LNCaP clone FGC (cell line): ENCODE measurements around the gene TUBB.

Source experiments
- DNase-seq: peaks from one replicate; pipeline ENCODE4 v3.0.0-alpha.2; 2011; ENCODE audit warnings: low read depth
- H3K4me3 ChIP-seq: 2 replicates; pipeline ENCODE4 v1.5.1; 2011; ENCODE audit warnings: mild to moderate bottlenecking, low read depth, low read length, control low read depth
- TF ChIP-seq, protein P1 (sequence below): IDR thresholded peaks from 2 replicates; pipeline ENCODE4 v1.5.1; 2012; ENCODE audit warnings: mild to moderate bottlenecking; ENCODE audit not compliant: control insufficient read depth, insufficient read depth; ENCODE audit errors: extremely low read depth

Gene TUBB

DNA sequence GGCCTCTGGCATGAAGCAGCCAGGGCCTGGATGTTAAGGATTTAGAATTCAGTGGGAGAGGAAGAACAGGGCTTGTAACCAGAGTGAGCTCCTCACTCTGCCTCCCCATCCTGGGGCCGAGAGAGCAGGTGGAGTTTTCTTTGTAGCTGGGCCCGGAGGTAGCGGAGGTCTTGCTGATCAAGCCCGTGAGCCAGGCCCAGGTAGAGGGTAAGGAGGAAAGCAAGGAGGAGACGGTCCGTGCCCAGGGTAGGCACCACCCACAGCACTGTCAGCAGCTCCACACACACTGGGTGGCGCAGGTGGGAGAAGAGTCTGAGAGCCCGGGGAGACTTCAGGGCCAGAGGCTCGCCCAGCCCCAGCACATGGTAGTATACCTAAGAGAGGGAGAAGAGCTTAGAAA, 31.6 kb upstream of the TUBB start:
- DNase-seq = no peak
- TF ChIP-seq, protein P1, sequence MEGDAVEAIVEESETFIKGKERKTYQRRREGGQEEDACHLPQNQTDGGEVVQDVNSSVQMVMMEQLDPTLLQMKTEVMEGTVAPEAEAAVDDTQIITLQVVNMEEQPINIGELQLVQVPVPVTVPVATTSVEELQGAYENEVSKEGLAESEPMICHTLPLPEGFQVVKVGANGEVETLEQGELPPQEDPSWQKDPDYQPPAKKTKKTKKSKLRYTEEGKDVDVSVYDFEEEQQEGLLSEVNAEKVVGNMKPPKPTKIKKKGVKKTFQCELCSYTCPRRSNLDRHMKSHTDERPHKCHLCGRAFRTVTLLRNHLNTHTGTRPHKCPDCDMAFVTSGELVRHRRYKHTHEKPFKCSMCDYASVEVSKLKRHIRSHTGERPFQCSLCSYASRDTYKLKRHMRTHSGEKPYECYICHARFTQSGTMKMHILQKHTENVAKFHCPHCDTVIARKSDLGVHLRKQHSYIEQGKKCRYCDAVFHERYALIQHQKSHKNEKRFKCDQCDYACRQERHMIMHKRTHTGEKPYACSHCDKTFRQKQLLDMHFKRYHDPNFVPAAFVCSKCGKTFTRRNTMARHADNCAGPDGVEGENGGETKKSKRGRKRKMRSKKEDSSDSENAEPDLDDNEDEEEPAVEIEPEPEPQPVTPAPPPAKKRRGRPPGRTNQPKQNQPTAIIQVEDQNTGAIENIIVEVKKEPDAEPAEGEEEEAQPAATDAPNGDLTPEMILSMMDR = no peak
- H3K4me3 ChIP-seq = no peak overlapping the region

DNA sequence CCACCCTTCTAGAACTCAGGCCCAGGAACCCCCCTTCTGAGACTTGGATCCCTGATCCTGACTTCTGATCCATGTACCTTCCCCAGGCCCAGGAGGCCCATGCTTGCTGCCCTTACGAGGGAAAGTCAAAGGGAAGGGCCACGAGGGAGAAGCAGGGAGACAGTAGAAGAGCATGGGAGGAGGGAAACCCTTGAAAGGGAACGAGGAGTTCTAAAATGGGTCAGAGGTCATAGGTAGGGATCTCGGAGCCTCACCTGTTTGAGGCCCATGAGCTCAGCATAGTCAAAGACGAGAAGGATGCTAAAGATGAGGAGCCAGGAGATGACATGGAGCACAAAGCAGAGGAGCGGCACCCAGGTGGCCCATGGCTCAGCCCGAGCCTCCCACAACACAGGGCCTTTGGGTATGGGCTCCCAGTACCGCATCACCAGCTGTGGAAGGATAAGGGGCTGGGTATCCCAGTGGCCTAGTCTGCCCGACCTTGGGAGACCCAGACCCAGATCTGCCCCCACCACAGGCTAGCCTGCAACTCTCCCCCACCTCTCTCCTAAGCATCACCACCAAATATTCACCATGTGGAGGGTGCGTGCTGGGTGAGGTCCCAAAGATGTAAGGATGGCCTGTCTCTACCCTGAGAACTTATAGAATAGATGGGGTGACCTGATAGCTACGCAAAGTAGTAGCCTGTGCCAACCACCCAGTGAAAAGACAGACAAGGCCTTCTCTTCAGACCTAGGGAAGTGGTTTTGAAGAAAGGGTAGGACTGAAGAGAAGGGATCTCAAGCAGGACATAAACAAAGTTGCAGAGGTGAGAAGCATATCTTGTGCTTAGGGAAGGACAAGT, 30.9 kb upstream of the TUBB start:
- DNase-seq = no peak
- no peak overlapping the region for H3K4me3 ChIP-seq
- TF ChIP-seq, protein P1 = no peak

DNA sequence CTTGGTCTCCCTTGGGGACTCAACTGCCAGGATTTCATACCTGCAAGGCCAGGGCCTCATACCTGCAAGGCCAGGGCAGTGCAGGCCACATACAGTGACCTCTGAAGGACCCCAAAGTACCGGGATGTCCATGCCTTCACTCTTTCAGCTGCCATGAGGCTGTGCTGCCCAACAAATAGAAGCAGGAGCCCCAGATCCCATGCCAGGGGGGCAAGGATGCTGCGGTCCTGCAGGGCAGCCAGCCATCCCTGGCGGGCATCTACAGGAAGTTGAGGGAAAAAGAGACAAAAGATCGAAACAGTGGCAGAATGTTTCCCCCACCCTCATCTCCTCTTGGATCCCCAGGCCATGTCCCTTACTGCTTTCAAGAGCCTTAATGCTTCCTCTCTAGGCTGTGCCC, 30.2 kb upstream of the TUBB start:
- TF ChIP-seq, protein P1 = no peak
- H3K4me3 ChIP-seq = peak overlapping the region; percentile 68
- no peak for DNase-seq

DNA sequence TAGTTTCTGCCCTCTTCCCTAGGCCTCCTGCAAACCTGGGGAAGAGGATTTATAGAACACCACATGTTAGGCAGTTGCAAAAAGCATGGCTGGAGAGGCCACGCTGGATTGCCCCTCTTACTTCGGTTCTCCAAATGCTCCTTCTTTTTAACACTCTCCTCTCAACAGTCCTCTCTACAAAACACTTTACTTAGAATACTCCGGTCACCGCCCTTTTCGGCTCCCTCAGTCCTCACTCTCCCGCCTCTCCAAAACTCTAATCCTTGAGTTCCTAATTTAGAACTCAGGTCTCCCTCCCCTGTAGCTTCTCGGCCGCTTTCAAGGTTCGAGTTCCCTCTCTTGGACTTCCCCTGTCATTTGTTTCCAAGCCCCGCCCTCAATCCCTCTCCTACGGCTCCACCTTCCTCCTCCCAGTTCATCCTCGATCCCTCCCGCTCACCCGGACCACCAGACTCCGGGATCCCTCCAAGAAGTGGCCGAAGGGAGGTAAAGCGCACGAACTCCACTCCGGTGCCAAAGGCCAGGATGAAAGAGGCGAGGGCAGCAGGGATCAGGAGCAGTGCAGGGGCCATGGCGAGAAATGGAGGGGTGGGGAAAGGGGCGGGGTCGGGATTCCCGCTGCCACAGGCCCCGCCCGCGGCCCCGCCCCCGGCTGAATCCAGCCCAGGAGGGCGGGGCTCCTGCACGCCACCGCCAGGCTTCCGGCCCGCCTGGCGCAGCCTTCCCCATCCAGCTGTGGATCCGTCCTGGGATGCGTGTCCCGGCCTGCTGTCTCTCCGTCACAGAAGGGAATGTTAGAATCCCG, 29.5 kb upstream of the TUBB start, which contains the start of gene NRM:
TSS of gene NRM (minus strand) at position 582 of the 805 bp plus-strand sequence. CDS start at position 572, 10 bp downstream.
- H3K4me3 ChIP-seq = peak within 1 kb of the TSS; percentile 68
- DNase-seq = no peak
- TF ChIP-seq, protein P1 = no peak

DNA sequence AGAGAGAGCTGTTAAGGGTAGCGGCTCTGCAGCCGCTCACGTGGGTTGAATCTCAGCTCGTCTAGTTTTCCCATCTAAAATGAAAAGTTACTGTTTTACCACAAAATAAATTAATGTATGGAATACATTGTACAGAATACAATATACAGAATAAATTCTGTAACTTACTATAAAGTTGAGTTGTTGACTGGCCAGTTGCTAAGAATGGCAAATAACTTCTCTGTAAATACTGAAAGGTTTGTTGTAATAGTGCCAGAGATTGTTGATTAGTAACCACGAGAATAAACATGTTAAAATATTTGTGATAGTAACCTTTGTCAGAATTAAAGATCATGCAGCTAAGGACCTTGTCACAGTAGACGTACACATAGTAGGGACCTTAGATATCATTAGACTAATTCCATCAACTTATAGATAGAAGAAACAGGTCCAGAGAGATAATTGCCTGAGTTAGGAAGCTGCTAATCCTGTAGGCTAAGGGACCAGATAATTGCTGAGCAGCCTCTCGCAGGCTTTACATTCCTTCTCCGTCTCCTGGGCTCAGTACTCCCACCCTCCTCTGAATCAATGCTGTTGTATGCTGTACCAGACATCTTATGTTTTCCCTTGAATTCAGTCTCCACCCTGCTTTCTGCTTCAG, 28.8 kb upstream of the TUBB start:
- no peak for DNase-seq
- peak overlapping the region; percentile 68 for H3K4me3 ChIP-seq
- TF ChIP-seq, protein P1 = no peak

DNA sequence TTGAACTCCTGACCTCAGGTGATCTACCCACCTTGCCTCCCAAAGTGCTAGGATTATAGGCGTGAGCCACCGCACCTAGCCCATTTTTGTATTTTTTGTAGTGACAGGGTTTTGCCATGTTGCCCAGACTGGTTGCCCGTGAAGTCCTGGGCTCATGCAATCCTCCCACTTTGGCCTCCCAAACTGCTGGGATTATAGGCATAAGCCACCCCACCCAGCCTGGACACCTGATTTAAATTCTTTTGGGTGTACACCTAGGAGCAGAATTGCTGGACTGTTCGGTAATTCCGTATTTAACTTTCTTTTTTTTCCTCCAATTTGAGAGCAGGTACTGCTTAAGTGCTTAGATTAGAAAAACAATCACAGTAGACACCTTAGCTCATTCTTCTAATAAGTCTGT, 23.7 kb upstream of the TUBB start:
- no peak overlapping the region for H3K4me3 ChIP-seq
- DNase-seq = no peak
- TF ChIP-seq, protein P1 = no peak
